Measurements from ENCODE around the gene GP1BB. TPM values are rescaled to one million over a fixed set of nuclear protein-coding genes. Genes with fewer than 3 reads are reported as not detected.

Gene GP1BB
- total RNA-seq, 1 experiment from 2014 or later: not detected

DNA sequence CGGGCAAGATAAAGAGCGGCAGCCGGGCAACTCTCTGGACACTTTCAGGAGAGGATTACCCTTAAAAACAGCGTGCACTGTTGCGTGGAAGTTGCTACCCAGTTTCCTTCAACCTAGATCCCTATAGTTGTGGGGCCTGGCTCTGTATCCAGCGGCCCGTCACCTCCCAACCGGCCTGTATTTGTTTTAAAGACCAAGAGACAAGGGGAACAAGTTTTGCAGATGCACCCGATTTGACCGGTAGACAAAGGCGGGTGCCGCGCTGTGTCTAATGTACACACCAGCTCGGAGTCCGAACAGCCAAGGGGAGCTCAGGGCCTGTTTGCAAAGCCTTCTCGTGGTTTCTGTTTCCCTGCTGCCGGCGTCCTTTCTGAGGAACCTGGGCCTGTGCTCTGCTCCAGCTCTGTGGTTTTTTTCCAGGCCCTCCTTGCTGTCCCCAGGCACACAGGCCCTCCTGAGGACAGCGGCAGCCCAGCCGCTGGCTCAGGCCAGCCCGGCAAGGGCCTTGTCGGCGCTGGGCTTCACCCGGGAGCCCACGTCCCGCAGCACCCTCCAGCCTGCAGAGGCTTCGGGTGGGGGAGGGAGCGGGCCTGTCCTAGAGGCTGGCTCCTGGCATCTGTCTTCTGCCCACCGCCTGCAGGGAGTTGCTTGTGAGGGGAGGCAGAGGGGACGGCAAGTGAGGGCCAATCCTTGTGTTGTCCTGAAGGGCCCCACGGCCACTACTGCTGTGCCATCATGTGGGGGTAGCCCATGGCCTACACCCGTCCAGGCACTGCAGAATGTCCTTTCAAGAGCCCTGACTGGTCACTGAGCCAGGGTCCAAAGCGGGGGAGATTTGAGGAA is 38.6 kb downstream of the GP1BB start:
- H3K27me3 Mint-ChIP-seq (ENCODE audit: unreplicated experiment): peaks cover 84% of the 10 kb centered on the region
- peaks cover 4% of the 10 kb centered on the region for H3K36me3 Mint-ChIP-seq (ENCODE audit: insufficient read depth, unreplicated experiment)
- H3K9me3 Mint-ChIP-seq (ENCODE audit: low read depth, unreplicated experiment): no peaks in the 10 kb centered on the region
- CTCF ChIA-PET: no interaction called here
- peaks cover 13% of the 10 kb centered on the region for H3K4me1 Mint-ChIP-seq (ENCODE audit: low read depth, unreplicated experiment)
- H3K4me3 Mint-ChIP-seq (ENCODE audit: low read depth, unreplicated experiment): no peak overlapping the region
- H3K27ac Mint-ChIP-seq (ENCODE audit: unreplicated experiment): no peak overlapping the region
- TF ChIP-seq, protein P1, sequence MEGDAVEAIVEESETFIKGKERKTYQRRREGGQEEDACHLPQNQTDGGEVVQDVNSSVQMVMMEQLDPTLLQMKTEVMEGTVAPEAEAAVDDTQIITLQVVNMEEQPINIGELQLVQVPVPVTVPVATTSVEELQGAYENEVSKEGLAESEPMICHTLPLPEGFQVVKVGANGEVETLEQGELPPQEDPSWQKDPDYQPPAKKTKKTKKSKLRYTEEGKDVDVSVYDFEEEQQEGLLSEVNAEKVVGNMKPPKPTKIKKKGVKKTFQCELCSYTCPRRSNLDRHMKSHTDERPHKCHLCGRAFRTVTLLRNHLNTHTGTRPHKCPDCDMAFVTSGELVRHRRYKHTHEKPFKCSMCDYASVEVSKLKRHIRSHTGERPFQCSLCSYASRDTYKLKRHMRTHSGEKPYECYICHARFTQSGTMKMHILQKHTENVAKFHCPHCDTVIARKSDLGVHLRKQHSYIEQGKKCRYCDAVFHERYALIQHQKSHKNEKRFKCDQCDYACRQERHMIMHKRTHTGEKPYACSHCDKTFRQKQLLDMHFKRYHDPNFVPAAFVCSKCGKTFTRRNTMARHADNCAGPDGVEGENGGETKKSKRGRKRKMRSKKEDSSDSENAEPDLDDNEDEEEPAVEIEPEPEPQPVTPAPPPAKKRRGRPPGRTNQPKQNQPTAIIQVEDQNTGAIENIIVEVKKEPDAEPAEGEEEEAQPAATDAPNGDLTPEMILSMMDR (IDR thresholded peaks at IDR 0.05; ENCODE audit: unreplicated experiment): no peak
- no TSS peak for BruUV-seq (replicated peaks)
- DNase-seq: no peak
- intact Hi-C loops (cut with micrococcal nuclease; ENCODE audit: unreplicated experiment): no loop called here

DNA sequence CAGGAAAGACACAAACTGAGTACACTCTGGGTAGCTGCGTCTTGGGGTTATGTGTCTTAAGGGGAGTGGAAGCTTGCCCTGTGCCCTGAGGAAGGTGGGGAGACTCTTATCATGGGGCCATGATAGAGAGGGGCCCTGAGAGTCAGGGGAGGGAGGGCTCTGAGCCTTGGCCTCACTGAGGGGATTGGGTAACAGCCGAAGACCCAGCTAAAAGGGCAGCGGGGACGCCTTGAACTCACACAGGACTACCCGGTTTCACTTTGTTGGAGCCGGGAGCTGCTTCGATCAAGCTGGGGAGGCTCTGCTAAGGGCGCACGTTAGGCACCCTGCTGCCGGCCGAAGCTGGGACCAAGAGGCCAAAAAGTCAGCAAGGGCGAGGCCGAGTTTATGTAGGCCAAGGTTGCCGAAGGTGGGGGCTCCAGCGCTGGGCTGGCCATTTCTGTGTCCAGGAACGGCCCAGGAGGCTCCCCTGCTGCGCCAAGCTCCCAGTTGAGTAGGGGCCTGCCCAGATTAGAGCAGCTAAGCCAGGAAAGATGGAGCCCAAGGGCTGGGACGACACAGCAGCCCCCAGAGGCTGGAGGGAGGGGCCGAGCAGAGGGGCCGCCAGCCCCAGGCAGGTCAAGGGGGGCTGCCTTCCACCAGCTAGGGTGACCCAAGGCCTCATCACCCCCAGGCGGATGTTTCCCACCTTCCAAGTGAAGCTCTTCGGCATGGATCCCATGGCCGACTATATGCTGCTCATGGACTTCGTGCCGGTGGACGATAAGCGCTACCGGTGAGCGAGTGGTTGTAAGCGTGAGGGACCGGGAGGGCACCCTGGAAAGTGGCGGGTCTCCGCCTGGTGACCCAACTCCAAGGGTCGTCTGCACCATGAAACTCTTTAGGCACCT is 39.5 kb downstream of the GP1BB start:
- Mint-ChIP-seq H3K4me3 (ENCODE audit: low read depth, unreplicated experiment) (no peak overlapping the region), H3K27ac (ENCODE audit: unreplicated experiment) (no peak overlapping the region), H3K4me1 (ENCODE audit: low read depth, unreplicated experiment) (peaks cover 13% of the 10 kb centered on the region), H3K9me3 (ENCODE audit: low read depth, unreplicated experiment) (no peaks in the 10 kb centered on the region), H3K36me3 (ENCODE audit: insufficient read depth, unreplicated experiment) (peaks cover 4% of the 10 kb centered on the region), H3K27me3 (ENCODE audit: unreplicated experiment) (peaks cover 84% of the 10 kb centered on the region)
- TF ChIP-seq, protein P1 (IDR thresholded peaks at IDR 0.05; ENCODE audit: unreplicated experiment): no peak
- CTCF ChIA-PET: interaction anchor here (0.6 kb wide), 1 partner anchor 448 kb away, joined by 3 read pairs; no protein-coding TSS in a partner anchor
- no TSS peak for BruUV-seq (replicated peaks)
- intact Hi-C loops (cut with micrococcal nuclease; ENCODE audit: unreplicated experiment): no loop called here
- DNase-seq: no peak

GRCh38 chr22:19763458-19764298 is 40.3 kb downstream of the GP1BB start:
- CTCF ChIA-PET: interaction anchor here (0.6 to 1.1 kb wide), 2 partner anchors 10 to 449 kb away, joined by 3 read pairs; no protein-coding TSS in a partner anchor
- H3K27me3 Mint-ChIP-seq (ENCODE audit: unreplicated experiment): peaks cover 79% of the 10 kb centered on the region
- H3K36me3 Mint-ChIP-seq (ENCODE audit: insufficient read depth, unreplicated experiment): peaks cover 4% of the 10 kb centered on the region
- BruUV-seq (replicated peaks): no TSS peak
- H3K4me3 Mint-ChIP-seq (ENCODE audit: low read depth, unreplicated experiment): no peak overlapping the region
- intact Hi-C loops (cut with micrococcal nuclease; ENCODE audit: unreplicated experiment): no loop called here
- DNase-seq: no peak
- H3K27ac Mint-ChIP-seq (ENCODE audit: unreplicated experiment): no peak overlapping the region
- peaks cover 13% of the 10 kb centered on the region for H3K4me1 Mint-ChIP-seq (ENCODE audit: low read depth, unreplicated experiment)
- no peaks in the 10 kb centered on the region for H3K9me3 Mint-ChIP-seq (ENCODE audit: low read depth, unreplicated experiment)
- TF ChIP-seq, protein P1 (IDR thresholded peaks at IDR 0.05; ENCODE audit: unreplicated experiment): no peak

DNA sequence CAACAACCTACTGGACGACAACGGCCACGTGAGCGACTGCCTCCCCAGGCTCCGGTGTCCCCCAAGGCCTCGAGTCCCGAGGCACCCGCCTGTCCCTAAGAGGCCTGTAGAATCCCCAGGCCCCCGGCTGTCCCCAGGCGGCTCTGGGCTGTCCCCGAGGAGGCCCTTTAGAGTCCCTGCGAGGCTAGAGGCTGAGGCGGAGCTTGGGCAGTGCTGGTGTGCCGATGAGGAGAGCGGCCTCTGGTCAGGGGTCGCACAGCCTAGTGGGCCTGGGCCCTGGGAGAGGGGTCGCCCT is 40.9 kb downstream of the GP1BB start:
- DNase-seq: no peak
- CTCF ChIA-PET: interaction anchor here (0.6 to 1.1 kb wide), 2 partner anchors 9 to 38 kb away, joined by 3 to 6 read pairs; no protein-coding TSS in a partner anchor
- no peaks in the 10 kb centered on the region for H3K9me3 Mint-ChIP-seq (ENCODE audit: low read depth, unreplicated experiment)
- no TSS peak for BruUV-seq (replicated peaks)
- peaks cover 4% of the 10 kb centered on the region for H3K36me3 Mint-ChIP-seq (ENCODE audit: insufficient read depth, unreplicated experiment)
- no peak overlapping the region for H3K27ac Mint-ChIP-seq (ENCODE audit: unreplicated experiment)
- peaks cover 13% of the 10 kb centered on the region for H3K4me1 Mint-ChIP-seq (ENCODE audit: low read depth, unreplicated experiment)
- H3K27me3 Mint-ChIP-seq (ENCODE audit: unreplicated experiment): peaks cover 78% of the 10 kb centered on the region
- no peak overlapping the region for H3K4me3 Mint-ChIP-seq (ENCODE audit: low read depth, unreplicated experiment)
- TF ChIP-seq, protein P1 (IDR thresholded peaks at IDR 0.05; ENCODE audit: unreplicated experiment): no peak
- intact Hi-C loops (cut with micrococcal nuclease; ENCODE audit: unreplicated experiment): no loop called here
